HG03159 (cell line): ENCODE results near the gene TTLL6.
"Not testable (repeated sequence)": the region's sequence is repeated elsewhere in the genome, so short reads cannot be mapped to it uniquely, and the experiment has no call there.

Experiments
- ATAC-seq: cut with Tn5 transposase; IDR thresholded peaks from one replicate; pipeline ENCODE4 v1.9.1; 2021; ENCODE audit warnings: mild to moderate bottlenecking, moderate library complexity; ENCODE audit not compliant: unreplicated experiment

TTLL6 gene

GRCh38 chr17:48816438-48816773, 623 bp downstream of the TTLL6 start:
- no peak for ATAC-seq

GRCh38 chr17:48815311-48815710, 1.7 kb downstream of the TTLL6 start:
- no peak for ATAC-seq

GRCh38 chr17:48814504-48814903, 2.5 kb downstream of the TTLL6 start:
- no peak for ATAC-seq

- no peak for ATAC-seq
Observed at GRCh38 chr17:48812001-48812400, 5.0 kb downstream of the TTLL6 start.

- no peak for ATAC-seq
Observed at GRCh38 chr17:48809182-48809581, 7.8 kb downstream of the TTLL6 start.

- no peak for ATAC-seq
Observed at GRCh38 chr17:48804936-48805411, 12.1 kb downstream of the TTLL6 start.

GRCh38 chr17:48800626-48801217, 16.3 kb downstream of the TTLL6 start:
- no peak for ATAC-seq

GRCh38 chr17:48799069-48799723, 17.8 kb downstream of the TTLL6 start:
- ATAC-seq: no peak

- ATAC-seq: not testable (repeated sequence)
Observed at GRCh38 chr17:48796163-48796522, 20.9 kb downstream of the TTLL6 start.

- ATAC-seq: no peak
Observed at GRCh38 chr17:48795444-48796162, 21.4 kb downstream of the TTLL6 start.

GRCh38 chr17:48792033-48792798, 24.8 kb downstream of the TTLL6 start:
- no peak for ATAC-seq

GRCh38 chr17:48791128-48792032, 25.6 kb downstream of the TTLL6 start:
- no peak for ATAC-seq

- no peak for ATAC-seq
Observed at GRCh38 chr17:48790607-48791127, 26.4 kb downstream of the TTLL6 start.

- ATAC-seq: no peak
Observed at GRCh38 chr17:48787828-48788227, 29.2 kb downstream of the TTLL6 start.

- ATAC-seq: no peak
Observed at GRCh38 chr17:48779421-48779820, 37.6 kb downstream of the TTLL6 start.

- no peak for ATAC-seq
Observed at GRCh38 chr17:48776602-48777001, 40.4 kb downstream of the TTLL6 start.

- no peak for ATAC-seq
Observed at GRCh38 chr17:48773245-48773644, 43.8 kb downstream of the TTLL6 start.

- no peak for ATAC-seq
Observed at GRCh38 chr17:48770954-48771353, 46.1 kb downstream of the TTLL6 start.

- ATAC-seq: no peak
Observed at GRCh38 chr17:48769009-48769675, 47.9 kb downstream of the TTLL6 start.
